Activated T-cell treated with anti-CD3 and anti-CD28 coated beads for 4 hours (primary cell): ENCODE results near the gene PNKD.
A peak's percentile ranks its signal among the peaks of the same experiment; 100 is the strongest.

ENCODE experiments used
- DNase-seq: peaks from one replicate; pipeline ENCODE4 v3.0.0-alpha.2; 2020

Gene PNKD

DNA sequence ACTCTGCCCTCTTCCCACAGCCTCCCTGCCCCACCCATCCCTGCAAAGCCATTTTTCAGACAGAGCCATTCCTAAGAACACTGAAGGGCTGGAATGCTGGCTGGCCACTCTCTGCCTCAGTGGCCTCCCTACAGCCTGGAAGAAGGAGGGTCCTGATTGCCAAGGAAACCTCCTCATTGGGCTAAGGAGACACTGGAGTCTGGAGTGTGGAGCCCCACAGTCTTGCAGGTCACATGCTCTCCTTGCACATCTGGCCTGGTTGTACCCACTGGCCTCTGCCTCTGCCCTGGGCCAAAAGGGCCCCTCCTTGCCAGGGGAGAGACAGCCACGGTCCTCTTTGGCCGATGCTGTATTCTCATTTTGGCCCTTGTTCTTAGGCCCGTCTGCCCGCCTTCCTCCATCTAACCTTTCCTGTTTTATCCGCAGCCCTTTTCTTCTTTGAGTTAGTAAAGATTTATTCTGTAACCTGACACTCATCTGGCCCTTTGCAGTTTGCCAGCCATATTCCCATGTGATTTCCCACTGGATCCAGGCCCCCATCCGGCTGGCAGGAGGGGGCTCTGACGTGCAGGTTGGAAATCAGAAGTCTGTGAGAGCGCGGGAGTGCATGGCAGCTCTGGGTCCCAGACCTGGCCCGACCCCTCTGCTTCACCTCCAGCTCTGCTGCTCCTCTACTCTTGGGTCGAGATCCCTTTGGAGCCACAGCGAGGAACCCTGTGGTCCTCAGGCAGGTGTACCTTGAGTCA, 75.3 kb downstream of the PNKD start:
- no peak for DNase-seq

DNA sequence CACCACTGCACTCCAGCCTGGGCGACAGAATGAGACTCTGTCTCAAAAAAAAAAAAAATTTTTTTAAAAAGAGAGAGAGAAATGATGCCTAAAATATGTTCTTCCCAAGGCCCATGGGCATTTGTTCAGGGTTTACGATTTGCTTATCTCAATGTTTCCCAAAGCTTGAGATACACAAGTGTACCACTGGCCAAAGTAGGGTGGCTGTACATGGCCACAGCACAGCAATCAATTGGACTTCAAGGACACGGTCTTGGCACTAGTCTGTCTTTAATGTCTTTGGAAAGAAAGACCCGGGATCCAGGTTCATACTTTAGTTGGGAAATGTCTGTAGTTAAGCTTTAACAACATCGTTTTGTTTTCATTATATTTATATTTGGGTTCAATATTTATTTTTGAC, 76.9 kb downstream of the PNKD start:
- DNase-seq, result no peak

DNA sequence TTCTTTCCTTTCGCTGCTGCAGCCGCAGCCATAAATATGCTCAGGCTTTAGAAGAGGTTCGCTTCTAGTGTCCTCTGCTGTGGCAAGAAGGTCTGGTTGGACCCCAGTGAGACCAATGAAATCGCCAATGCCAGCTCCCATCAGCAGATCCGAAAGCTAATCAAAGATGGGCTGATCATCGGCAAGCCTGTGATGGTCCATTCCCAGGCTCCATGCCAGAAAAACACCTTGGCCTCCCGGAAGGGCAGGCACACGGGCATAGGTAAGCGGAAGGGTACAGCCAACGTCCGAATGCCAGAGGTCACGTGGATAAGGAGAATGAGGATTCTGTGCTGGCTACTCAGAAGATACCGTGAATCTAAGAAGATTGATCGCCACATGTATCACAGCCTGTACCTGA, 83.7 kb downstream of the PNKD start:
- DNase-seq, result no peak

- DNase-seq, result no peak
Measured at GRCh38 chr2:218354850-218355443, 84.6 kb downstream of the PNKD start.

DNA sequence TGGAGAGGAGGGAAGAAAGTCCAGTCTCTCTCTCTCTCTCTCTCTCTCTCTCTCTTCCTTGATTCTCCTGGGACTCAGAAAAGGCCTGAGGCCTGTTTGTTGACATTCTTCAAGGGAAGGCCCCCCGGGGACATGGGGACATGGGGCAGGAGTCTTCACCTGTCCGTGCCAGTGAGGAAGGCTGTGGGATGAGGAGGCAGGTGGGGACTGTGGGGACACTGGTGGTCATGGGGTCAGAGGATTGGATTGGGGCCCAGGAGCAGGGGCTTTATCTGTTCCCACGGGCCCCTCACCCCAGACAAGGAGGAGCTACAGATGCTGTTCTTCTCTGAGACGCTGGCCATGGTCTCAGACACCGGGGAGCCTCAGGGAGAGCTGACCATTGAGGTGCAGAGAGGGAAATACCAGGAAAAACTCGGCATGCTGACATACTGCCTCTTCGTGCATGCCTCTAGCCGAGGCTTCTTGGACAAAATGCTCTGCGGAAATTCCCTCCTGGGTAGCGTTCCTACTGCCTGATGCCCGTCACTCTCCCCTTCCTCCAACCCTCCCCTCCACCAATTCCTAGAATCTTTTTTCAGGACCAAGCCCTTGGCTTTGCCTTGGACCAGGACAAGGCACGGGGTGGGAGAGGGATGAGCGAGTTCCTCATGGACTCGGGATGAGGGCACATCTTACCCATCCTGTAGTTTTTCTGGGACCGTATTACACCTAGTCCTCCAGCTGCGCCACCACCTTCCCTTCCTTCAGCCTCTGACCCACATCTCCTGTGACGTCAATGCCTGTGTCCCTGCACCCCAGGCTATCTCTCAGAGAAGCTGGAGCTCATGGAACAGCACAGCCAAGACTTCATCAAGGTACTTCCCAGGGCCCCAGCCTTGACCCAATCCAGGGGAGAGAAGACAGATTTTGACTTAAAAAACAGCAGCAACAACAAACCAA, 87.2 kb downstream of the PNKD start:
- DNase-seq, result no peak

DNA sequence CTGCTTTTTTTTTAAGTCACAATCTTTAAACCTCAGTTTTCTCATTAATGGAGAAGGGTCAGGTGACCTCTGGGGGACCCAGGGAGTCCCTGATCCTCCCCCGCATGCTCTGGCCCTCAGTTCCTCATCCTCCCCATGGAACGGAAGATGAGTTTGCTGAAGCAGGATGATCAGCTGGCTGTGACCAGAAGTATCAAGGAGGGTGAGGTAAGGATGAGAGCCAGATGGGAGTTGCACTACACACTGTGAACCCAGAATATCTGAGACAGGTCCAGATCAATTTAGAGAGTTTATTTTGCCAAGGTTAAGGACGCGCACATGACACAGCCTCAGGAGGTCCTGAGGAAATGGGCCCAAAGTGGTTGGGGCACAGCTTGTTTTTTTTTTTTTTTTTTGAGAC, 90.1 kb downstream of the PNKD start:
- DNase-seq, result no peak

- DNase-seq, result no peak
Measured at GRCh38 chr2:218362606-218363005, 92.3 kb downstream of the PNKD start.

GRCh38 chr2:218363736-218364135, 93.4 kb downstream of the PNKD start:
- DNase-seq, result no peak

GRCh38 chr2:218364196-218364595, 93.9 kb downstream of the PNKD start:
- no peak for DNase-seq

DNA sequence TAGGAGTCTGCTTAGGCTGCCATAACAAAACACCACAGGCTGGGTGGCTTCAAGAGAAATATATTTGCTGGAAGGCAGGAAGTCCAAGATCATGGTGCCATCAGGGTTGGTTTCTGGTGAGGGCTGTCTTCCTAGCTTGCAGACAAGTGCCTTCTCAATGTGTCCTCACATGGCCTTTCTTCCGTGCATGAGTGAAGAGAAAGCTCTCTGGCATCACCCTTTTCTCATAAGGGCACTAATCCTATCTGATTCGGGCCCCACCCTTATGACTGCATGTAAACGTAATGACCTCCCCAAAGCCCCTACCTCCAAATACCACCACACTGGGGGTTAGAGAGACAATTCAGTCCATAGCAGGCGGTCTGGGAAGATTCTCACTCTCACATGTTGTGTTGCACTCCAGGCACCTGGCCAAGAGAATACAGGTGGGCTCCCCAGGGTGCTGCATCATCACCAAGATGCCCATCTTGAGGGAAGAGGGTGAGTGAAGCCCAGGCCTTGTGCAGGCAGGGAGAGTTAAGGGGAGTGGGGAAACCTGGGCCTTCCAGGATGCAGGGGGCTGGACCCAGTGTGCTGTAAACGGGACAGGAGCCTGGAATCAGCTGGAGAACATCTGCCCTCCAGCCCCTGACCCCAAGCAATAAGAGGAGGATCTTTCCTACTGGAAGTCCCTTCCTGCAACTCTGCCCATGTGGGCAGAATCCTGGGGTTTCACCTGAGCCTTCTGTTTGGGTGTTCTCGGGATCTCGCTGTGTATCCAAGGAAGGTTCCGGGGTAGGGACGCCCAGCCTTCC, 96.5 kb downstream of the PNKD start:
- DNase-seq, result no peak

DNA sequence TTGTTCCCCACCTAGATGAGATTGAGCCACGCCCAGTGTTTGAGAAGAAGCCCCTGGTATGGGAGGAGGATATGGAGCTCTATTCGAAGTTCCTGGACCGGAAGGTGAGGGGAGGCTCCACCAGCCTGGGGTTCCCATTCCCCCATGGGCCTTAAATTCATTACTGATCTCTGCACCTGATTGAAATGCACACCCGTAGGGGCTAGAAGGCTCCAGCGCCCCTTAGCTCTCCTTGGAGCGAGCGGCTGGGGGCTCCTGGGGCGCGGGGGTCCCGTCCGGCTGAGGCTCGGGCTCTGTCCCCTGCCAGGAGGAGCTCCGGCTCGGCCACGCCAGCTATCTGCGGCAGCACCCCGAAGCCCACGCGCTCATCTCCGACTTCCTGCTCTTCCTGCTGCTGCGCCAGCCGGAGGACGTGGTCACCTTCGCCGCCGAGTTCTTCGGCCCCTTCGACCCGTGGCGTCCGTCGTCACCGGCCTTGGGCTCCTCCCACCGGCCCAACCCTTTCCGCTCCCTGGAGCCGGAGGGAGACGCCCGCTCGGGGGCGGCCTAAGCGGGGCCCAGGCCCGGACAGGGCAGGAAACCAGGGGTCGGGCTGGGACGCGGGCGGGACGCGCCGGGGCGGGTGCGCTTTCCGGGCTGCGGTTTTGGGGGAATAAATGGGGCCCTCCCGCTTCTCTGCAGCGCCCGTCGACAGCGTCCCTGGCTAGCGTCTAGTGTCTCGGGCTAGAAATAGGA, 97.3 kb downstream of the PNKD start:
- peak; percentile 25 for DNase-seq

GRCh38 chr2:218368150-218368528, 97.8 kb downstream of the PNKD start:
- DNase-seq, result no peak

- no peak for DNase-seq
Measured at GRCh38 chr2:218368621-218369153, 98.4 kb downstream of the PNKD start.

GRCh38 chr2:218369330-218369729, 99.0 kb downstream of the PNKD start:
- no peak for DNase-seq

DNA sequence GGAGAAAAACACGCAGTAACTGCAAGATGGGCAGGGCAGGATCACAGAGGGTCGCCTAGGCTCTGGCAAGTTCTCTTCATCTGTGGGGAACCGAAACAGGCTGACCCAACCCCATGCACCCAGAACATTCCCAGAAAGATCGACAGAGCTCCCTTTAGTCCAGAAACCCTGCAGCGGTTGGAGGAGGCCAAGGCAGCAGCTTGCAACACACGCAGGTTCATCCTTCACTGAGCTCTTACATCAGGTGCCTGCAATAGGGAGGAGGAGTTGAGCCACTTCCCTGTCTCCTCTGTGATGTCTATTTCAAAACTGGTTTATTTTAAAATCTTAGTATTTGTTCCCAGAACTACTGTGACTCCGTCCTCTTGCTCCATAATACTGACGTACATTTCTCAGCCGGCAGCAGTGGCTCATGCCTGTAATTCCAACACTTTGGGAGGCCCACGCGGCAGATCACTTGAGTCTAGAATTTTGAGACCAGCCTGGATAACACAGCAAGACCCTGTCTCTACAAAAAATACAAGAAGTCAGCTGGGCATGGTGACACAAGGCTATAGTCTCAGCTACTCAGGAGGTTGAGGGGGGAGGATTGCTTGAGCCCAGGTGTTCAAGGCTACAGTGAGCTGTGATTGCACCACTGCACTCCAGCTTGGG, 100.2 kb downstream of the PNKD start:
- DNase-seq, result no peak

- DNase-seq, result no peak
Measured at GRCh38 chr2:218371983-218372350, 101.6 kb downstream of the PNKD start.

DNA sequence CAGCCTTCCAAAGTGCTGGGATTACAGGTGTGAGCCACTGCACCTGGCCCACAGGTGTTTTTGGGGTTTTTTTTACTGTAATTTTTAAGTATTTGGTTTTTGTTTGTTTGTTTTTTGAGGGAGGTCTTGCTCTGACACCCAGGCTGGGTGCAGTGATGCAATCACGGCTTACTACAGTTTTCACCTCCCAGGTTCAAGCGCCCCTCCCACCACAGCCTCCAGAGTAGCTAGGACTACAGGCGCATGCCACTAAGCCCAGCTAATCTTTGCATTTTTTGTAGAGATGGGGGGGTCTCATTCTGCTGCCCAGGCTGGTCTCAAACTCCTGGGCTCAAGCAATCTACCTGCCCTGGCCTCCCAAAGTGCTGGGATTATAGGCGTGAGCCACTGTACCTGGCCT, 104.5 kb downstream of the PNKD start:
- DNase-seq, result no peak

DNA sequence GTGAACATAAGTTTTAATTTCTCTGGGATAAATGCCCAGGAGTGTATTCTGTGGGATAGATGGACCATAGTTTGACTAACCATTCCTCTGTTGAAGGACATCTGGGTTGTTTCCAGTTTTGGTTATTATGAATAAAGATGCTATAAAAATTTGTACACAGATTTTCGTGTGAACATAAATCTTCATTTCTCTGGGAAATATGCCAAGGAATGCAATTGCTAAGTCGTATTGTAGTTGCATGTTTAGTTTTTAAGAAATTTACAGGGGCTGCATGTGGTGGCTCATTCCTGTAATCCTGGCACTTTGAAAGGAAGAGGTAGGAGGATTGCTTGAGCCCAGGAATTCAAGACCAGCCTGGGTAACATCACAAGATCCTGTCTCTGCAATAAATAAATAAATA, 104.9 kb downstream of the PNKD start:
- no peak for DNase-seq

GRCh38 chr2:218378053-218378452, 107.7 kb downstream of the PNKD start:
- DNase-seq, result no peak

DNA sequence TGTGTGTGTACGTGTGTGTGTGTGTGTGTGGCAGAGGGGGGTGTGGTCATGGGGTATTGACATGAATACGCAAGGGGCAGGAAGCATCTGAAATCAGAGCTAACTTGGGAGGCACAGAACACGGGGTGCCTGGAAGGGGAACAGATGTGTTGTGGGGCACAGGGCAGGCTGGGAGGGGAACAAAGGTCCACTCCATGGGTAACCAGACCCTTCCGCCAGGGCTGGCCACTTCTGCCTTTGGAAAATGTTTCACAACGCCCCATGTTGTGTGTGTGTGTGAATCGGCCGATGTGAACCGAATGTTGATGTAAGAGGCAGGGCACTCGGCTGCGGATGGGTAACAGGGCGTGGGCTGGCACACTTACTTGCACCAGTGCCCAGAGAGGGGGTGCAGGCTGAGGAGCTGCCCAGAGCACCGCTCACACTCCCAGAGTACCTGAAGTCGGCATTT, 111.6 kb downstream of the PNKD start, which contains the start of gene SLC11A1:
TSS of gene SLC11A1 (plus strand) at position 358 of the 451 bp plus-strand sequence. CDS start 96 bp downstream, outside the sequence.
- DNase-seq, result no peak

GRCh38 chr2:218382785-218383184, 112.5 kb downstream of the PNKD start:
- DNase-seq, result no peak
